ENCODE results near the gene TSPAN13. TPM values are rescaled to one million over a fixed set of nuclear protein-coding genes. Genes with fewer than 3 reads are reported as not detected.

TSPAN13 gene
- total RNA-seq, 2 donors from 2014 or later, result 24.7 to 50.8 TPM

DNA sequence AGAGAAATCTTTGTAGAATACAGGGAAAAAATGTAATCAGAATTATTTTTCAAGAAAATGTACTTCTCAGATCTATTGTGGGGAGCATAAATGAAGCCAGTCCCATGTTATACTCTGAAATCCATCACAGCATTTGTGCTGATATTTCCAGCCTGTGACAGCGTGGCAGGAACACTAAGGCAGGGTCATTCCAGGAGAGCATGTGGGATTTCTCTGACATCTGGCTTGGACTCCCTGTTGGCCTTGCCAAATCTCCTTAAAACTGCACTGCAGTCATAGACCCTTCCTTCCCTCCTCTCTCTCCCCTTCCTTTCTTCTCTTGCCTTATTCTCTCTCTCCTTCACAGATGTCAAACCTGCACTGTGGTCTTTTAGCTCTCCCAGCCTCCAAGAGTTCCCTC is 6.5 kb upstream of the TSPAN13 start:
- ATAC-seq, result no peak
- Histone ChIP-seq H3K27ac (no peak overlapping the region), H3K4me3 (no peak overlapping the region), H3K9me3 (no peaks in the 10 kb centered on the region), H3K4me1 (peaks cover 9% of the 10 kb centered on the region), H3K36me3 (replicated peaks in 1 of 2; ENCODE audit: insufficient read depth in 1 of 2, low read depth in 2 of 2) (no peaks in the 10 kb centered on the region), H3K27me3 (no peaks in the 10 kb centered on the region)
- DNase-seq, result no peak
- 19 to 82% methylated on average over 1 of the region's 1 CpG for WGBS, 2 donors
- intact Hi-C loops (cut with DNase I), result no loop called here
- no peak for TF ChIP-seq POLR2A (IDR thresholded peaks at IDR 0.05)
- TF ChIP-seq, protein P1, sequence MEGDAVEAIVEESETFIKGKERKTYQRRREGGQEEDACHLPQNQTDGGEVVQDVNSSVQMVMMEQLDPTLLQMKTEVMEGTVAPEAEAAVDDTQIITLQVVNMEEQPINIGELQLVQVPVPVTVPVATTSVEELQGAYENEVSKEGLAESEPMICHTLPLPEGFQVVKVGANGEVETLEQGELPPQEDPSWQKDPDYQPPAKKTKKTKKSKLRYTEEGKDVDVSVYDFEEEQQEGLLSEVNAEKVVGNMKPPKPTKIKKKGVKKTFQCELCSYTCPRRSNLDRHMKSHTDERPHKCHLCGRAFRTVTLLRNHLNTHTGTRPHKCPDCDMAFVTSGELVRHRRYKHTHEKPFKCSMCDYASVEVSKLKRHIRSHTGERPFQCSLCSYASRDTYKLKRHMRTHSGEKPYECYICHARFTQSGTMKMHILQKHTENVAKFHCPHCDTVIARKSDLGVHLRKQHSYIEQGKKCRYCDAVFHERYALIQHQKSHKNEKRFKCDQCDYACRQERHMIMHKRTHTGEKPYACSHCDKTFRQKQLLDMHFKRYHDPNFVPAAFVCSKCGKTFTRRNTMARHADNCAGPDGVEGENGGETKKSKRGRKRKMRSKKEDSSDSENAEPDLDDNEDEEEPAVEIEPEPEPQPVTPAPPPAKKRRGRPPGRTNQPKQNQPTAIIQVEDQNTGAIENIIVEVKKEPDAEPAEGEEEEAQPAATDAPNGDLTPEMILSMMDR (IDR thresholded peaks at IDR 0.05), result no peak

DNA sequence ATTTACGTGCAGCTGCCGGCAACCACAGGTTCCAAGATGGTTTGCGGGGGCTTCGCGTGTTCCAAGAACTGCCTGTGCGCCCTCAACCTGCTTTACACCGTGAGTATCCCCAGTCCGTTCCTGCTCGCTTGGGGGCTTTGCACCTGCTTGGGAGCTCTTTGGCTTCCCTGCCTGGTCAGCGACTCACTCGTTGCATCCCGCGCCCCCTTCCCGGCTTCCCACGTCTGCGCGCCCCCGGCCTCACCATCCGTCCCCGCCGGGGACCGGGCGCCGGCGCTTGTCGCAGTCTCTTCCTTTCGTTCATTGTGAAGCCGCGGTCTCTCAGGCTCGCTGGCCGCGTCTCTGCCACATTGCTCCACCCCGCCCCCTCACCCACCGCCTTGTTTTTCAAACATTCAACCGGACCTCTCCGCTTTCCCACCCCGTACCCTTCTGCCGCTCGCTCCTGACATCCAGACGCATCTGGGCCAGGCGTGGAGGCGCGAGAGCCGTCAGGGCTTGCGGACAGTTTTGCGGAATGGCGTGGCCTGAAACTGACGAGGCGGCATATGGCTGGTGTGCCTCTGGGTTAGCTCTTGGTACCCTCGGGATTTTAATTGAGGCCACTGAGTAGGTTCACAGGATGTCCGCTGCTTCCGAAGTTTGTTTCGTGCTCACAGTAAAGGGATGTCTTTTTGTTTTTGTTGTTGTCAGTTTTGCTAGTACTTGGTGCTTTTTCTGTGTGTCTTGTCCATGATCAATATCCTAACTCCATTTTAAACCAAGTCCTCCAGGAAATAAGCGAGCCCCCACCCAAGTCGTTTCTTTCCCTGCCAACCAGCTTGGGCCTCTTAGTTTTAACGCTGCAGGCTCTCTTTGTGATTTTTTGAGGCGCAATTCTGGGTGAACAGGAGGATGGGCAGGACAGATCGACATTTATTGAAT is 639 bp downstream of the TSPAN13 start:
- DNase-seq (peak; percentile 50 to 69 (median 58)), ATAC-seq (peak; percentile 41)
- no peaks in the 10 kb centered on the region for H3K36me3 ChIP-seq (replicated peaks in 1 of 2; ENCODE audit: insufficient read depth in 1 of 2, low read depth in 2 of 2)
- no peaks in the 10 kb centered on the region for H3K27me3 ChIP-seq
- intact Hi-C loops (cut with DNase I), result no loop called here
- H3K4me3 ChIP-seq, result peak overlapping the region; percentile 92 to 99
- peaks cover 20% of the 10 kb centered on the region for H3K4me1 ChIP-seq
- H3K27ac ChIP-seq, result peak overlapping the region; percentile 87 to 93 (median 88)
- H3K9me3 ChIP-seq, result no peaks in the 10 kb centered on the region
- TF ChIP-seq, protein P1 (IDR thresholded peaks at IDR 0.05), result peak in 1 of 7 experiments; percentile 4
- peak in 2 of 3 donors; percentile 45 to 60 for TF ChIP-seq POLR2A (IDR thresholded peaks at IDR 0.05)
- 1% methylated on average over 47 to 54 of the region's 58 CpGs for WGBS, 2 donors

DNA sequence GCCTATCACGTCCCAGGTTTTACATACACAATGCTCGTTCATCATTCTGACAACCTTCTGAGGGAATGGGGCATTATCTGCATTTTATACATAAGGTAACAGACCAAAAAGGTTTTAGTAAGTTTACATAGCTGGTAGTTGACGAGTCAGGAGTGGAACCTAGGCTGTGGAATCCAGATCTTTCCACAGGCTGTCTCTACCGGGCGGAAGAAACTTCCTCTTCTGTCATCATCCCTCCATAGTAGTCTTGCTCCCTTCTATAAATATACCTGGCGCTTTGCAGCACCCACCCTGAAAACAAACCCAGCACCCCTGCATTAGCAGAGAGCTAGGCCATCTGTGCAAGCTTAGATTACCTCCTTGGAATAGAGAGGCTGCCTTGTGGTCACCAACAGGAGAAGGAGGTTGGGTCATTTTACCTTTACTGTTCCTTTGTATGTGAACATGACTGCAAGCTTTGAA is 1.3 kb downstream of the TSPAN13 start:
- DNase-seq, result peak in 1 of 4 donors; percentile 12
- Histone ChIP-seq H3K36me3 (replicated peaks in 1 of 2; ENCODE audit: insufficient read depth in 1 of 2, low read depth in 2 of 2) (no peaks in the 10 kb centered on the region), H3K9me3 (no peaks in the 10 kb centered on the region), H3K27ac (peak overlapping the region; percentile 87 to 93 (median 88)), H3K4me3 (peak overlapping the region; percentile 92 to 99), H3K4me1 (peaks cover 20% of the 10 kb centered on the region), H3K27me3 (no peaks in the 10 kb centered on the region)
- no peak for ATAC-seq
- 7 to 13% methylated on average over 6 of the region's 6 CpGs for WGBS, 2 donors
- TF ChIP-seq, protein P1 (IDR thresholded peaks at IDR 0.05), result no peak
- no peak for TF ChIP-seq POLR2A (IDR thresholded peaks at IDR 0.05)
- intact Hi-C loops (cut with DNase I), result no loop called here

DNA sequence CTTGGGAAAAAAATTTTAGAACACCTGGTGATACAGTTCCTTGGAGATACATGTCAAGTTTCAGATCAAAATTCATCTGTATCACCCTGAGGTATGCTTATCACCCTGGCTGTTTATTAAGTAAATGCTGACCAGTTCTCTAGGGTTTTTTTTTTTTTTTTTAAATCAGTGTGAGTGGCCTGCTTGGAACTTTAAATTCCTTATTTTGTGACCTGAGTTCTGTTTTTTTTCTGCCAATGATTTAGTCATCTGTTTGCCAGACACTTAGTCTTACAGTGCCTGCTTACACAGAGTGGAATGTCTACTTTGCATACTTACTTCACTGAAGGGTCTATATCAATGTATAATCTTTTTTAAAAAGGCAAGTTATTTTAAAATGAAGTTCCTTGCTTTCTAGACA is 1.8 kb downstream of the TSPAN13 start:
- H3K36me3 ChIP-seq (replicated peaks in 1 of 2; ENCODE audit: insufficient read depth in 1 of 2, low read depth in 2 of 2), result no peaks in the 10 kb centered on the region
- H3K4me3 ChIP-seq, result no peak overlapping the region
- H3K27ac ChIP-seq, result peak overlapping the region; percentile 87 to 93 (median 88)
- no peak for ATAC-seq
- intact Hi-C loops (cut with DNase I), result no loop called here
- TF ChIP-seq, protein P1 (IDR thresholded peaks at IDR 0.05), result no peak
- no peak for TF ChIP-seq POLR2A (IDR thresholded peaks at IDR 0.05)
- no peaks in the 10 kb centered on the region for H3K27me3 ChIP-seq
- no peaks in the 10 kb centered on the region for H3K9me3 ChIP-seq
- peaks cover 20% of the 10 kb centered on the region for H3K4me1 ChIP-seq
- no peak for DNase-seq
